ENCODE results near the gene NDUFA1.
"Not testable (repeated sequence)": the region's sequence is repeated elsewhere in the genome, so short reads cannot be mapped to it uniquely, and the experiment has no call there.

Gene NDUFA1

DNA sequence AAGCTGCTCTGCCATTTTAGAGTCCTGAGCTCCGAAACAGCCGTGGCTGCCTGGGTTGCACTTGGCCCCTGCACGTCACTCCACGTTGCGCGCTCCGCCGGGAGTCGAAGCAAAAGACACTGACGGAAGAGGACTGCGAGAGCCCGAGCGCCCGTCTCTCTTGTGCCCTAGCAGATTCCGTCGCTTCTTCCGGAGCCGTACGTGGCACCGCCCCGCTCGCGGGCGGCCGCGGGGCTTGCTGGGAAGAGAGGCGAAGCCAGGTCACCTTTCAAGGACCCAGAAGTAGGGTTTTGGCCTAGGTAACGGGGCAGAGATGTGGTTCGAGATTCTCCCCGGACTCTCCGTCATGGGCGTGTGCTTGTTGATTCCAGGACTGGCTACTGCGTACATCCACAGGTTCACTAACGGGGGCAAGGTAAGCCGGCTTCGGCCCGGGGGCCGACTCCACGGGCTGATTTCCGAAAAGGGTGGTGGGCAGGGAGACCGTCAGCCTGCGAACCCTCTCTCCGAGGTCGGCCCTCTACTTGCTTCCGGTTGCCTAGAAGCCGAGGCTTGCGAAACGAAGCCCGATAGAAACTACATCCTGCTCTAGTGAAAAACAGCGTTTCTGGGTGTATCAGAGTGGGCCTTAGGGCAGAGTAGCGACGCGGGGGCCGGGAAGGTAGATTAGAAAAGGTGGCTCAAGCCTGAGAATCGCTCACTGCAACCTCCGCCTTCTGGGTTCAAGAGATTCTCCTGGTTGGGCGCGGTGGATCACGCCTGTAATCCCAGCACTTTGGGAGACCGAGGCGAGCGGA is at the start of gene NDUFA1, which contains the start of gene RNF113A:
Gene NDUFA1, plus strand, starts transcription at position 234 of the 797 bp plus-strand sequence. Its CDS starts 80 bp downstream, at position 314.
Gene RNF113A, minus strand, starts transcription at position 135 of the 797 bp plus-strand sequence. Its CDS starts 120 bp downstream, at position 15.
- DNase-seq: peak; percentile 84

DNA sequence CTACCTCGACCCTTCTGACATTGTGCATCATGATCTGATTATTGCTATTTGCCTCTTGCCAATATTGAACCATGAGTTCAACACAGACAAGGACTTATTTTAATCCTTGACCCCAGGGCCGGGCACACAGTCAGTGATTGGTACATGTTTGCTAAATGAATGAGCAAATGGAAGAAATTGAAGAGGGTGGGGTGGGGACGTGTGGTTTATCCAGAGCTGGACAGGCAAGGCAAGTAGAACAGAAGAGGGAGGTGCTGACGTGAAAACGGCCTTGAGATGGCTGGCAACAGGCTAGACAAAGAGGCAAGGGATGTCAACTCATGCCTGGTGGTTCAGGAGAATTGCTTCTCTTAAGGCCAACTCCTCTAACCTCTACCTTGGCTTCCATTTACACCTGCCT is 47.4 kb upstream of the NDUFA1 start:
- not testable (repeated sequence) for DNase-seq

DNA sequence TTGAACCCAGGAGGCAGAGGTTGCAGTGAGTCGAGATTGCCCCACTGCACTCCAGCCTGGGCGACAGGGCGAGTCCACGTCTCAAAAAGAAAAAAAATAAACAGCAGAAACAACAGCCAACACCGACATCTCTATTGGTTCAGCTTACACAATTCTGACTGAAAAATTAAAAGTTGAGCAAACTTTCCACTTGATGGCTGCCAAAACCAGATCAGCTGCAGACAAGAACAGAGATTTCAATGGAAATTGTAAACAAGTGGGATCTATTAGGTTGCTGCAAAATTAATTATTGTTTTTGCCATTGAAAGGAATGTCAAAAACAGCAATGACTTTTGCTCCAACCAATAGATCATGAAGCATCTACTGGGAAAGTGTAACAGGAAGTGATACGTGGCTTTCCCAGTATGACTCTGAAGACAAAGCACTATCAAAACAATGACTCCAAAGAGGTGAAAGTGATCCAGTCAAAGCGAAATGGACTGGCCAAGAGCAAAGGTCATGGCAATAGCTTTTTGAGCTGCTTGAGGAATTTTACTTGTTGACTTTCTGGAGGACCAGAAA is 45.2 kb upstream of the NDUFA1 start:
- DNase-seq: no peak

DNA sequence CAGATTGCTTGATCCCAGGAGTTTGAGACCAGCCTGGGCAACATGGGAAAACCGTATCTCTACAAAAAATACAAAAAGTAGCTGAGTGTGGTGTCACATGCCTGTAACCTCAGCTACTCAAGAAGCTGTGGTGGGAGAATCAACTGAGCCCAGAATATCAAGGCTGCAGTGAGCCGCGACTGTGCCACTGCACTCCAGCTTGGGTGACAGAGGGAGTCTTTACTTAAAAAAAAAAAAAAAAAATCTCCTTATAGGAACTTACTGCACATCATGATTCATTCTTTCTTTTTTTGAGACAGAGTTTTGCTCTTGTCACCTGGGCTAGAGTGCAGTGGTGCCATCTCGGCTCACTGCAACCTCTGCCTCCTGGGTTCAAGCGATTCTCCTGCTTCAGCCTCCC is 43.2 kb upstream of the NDUFA1 start:
- no peak for DNase-seq

DNA sequence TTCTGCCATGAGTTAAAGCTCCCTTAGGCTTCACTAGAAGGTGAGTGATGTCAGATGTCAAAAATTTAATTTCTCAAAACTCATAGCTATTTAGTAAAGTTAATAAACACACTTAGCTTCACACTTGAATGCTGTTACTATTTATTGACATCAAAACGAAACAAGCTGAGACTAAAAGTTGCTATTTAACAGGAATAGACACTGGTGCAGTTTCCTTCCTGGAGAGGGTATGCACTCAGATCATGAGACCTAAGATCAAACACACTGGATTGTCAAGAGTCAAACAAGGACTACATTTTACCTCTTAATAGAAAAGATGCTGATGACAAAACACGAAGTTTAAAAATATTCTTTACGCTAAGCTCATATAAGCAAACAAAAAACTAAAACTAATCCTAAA is 37.7 kb upstream of the NDUFA1 start:
- DNase-seq: no peak

DNA sequence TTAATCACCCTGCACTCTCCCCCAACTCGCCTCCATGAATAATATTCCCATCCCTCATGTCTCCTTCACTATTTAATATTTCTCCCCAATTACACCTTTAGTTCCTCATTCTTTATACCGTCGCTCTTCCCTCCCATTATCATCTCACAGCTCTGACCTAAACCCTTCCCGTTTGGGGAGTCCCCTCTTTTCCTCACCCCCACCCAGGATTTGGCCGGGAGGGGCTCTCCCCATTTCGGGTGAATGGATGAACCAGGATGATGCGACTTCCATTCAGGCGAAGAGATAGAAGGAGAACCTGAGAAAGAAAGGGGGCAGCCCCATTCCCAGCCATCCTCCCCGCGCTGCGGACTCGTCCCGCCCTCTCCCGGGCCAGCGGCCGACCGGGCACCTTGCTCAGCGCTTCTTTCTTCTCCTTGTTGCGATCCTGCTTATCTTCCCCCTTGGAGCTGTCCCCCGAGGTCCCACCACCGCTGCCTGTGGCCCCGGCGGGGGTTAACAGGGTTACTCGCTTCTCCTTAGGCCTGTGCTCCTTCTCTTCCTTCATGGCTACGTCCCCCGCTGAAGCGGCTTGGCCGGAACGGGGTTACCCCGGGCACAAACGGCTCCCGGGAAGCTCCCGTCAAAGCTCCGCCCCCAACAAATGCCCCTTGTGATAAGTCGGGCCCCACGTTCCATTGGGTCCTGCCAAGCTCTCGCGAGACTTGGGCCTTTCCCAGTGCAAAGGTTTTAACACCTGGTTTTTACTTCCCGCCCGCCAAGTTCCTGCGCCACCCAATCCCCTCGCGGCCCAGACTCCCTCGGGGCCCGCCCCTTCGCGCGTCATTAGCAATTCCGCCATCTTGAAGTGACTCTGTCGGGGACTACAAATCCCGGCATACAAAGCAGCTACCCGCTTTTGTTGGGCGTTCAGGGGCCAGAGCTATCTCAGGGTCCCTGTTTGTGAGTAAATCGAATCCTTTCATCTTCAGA is 19.0 kb upstream of the NDUFA1 start, which contains the start of gene UPF3B:
Gene UPF3B, minus strand, starts transcription at position 582 of the 972 bp plus-strand sequence. Its CDS starts 35 bp downstream, at position 547.
- peak; percentile 95 for DNase-seq

DNA sequence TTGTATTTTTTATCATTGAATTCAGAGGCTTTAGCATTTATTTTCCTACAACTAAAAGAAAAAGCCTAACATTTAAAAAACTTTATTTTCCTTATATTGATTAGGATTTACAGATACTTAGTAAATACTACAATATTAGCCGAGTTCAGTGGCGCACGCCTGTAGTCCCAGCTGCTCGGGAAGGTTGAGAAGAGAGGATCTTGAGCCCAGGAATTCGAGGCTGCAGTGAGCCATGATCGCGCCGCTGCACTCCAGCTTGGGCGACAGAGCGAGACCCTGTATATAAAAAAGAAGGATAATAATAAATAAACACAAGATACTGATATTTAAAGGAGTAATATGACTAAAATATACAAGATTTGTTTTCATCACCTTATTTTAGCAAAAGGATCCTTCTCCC is 18.2 kb upstream of the NDUFA1 start:
- no peak for DNase-seq

DNA sequence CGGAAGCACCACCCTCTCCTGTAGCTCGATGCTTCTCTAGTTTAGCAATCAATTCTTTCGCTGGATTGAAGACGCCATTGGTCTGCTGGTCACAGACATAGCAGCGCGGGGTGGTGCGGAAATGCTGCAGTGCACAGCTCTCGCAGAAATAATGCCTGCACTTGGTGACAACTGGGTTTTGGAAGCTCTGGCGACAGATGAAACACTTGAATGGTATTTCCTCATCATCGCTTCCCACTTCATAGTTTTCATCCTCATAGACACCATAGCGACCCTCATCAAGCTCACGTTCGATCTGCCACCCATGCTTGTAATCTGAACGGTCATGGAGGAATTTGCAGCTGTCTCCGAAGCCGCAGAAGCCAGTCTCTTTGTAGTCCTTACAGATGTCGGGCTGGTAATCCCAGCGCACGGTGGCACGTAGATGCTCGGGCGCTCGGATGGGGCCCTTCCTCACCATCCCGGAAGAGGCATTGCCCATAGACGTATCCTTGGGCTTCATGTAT is 953 bp upstream of the NDUFA1 start:
- DNase-seq: peak; percentile 27

DNA sequence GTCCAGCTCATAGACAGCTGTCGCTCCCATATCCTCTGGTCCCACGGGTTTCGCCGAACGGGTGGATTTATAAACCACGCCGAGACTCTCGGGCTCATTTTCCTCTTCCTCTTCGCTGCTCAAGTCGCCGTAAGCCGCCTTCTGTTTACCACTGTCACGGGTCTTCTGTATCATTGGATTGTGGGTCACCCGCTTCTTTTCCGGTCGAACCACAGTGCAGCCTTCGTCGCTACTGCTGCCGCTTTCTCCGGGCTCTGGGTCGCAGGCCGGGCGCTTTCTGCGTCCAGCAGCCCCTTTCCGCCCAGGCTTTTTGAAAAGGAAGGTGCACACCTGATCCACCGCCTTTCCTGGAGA is 410 bp upstream of the NDUFA1 start:
- no peak for DNase-seq

DNA sequence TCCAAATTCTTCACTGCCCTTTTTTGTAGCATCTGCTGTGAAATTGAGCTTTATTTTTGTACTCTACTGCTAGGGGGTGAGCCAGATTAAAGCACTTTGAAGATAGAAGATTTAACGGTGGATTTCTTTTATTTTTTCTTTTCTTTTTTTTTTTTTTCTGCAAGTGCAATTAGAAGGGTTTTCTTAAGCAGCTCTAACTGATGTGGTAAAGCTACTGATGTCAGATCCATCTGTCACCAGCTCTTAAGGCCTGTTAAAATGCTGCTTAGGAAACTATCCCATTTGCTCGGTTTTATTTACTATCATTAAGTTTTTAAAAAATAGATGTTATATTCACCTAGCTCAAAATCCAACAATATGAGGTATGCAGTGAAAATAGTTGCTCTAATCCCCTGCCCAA is 7.1 kb downstream of the NDUFA1 start:
- no peak for DNase-seq

DNA sequence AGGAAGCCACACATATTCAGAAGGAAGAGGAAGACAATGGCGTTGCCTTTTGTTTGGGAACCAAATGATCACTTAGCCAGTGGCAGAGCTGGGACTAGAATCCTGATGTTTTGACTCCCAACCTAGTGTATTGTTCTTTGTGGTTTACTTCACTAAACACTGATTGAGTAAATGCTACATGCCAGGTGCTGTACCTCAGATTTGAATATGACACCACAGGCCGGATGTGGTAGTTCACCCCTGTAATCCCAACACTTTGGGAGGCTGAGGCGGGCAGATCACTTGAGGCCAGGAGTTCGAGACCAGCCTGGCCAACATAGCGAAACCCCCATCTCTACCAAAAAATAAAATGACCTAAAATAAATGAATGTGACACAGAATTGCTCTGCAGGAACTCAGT is 8.4 kb downstream of the NDUFA1 start:
- DNase-seq: no peak

DNA sequence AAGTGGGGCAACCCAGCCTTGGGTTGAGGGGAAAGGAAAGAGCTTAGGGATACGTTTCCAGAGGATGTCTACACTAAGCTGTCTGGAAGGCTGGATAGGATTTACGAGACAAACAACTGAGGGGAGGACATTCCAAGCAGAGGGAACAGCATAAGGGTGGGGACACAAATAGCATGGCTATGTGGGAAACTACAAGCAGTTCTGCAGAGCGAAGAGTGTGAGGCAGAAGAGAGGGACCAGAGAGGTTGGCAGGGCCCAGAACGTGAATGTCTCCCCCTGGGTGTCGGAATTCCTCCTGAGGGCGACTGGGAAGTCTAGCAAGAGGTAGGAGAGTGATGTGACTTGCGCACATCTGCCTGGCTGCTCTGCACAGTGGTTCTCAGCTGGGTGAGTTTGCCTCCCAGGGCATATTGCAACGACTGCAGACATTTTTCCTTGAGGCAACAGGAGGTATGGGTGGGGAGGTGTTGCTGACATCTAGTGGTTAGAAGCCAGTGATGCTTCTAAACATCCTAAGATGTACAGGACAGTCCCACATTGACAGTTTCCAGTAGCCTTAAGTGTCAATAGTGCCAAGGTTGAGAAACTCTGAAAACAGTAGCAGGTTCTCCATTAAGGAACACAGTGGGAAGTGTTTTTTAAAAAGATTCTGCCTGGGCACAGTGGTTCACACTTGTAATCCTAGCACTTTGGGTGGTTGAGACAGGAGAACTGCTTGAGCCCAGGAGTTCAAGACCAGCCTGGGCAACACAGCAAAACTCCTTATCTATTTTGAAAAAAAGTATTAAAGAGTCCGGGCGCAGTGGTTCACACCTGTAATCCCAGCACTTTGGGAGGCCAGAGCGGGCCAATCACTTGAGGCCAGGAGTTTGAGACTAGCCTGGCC is 9.2 kb downstream of the NDUFA1 start:
- no peak for DNase-seq

DNA sequence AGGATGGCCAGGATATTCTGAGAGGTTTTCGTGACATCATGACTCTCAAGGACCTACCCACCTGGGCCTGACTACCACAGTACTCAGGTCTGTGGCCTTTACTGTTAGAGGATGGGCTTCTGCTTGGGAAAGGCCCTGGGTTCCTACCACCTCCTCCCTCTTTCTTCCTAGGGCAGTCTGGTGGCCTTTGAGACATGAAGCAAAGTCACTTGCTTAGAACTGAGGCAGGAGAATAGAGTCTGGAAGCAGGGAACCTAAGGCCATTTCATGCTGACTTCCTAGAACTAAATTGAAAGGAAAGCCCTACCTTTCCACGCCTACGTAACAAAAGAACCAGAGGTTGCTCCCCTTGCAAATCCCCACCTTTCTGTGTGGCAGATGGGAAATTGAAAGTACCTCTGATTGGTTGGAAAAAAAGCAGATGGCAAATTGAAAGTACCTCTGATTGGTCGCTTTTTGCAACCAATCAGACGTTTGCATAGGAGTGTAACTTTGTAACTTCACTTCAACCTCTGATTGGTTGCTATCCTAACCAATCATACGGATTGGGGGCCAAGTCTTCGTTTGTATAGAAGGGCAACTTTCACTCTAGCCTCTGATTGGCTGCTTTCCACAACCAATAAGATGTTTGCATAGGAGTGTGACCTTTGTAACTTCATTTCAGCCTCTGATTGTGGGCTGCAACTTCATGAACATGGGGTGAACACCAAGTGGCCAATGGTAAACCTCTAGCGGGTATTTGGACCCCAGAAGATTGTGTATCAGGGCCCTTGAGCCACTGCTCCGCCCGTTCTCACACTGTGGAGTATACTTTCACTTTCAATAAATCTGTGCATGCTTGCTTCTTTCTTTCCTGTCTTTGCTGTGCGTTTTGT is 14.2 kb downstream of the NDUFA1 start:
- DNase-seq: no peak

DNA sequence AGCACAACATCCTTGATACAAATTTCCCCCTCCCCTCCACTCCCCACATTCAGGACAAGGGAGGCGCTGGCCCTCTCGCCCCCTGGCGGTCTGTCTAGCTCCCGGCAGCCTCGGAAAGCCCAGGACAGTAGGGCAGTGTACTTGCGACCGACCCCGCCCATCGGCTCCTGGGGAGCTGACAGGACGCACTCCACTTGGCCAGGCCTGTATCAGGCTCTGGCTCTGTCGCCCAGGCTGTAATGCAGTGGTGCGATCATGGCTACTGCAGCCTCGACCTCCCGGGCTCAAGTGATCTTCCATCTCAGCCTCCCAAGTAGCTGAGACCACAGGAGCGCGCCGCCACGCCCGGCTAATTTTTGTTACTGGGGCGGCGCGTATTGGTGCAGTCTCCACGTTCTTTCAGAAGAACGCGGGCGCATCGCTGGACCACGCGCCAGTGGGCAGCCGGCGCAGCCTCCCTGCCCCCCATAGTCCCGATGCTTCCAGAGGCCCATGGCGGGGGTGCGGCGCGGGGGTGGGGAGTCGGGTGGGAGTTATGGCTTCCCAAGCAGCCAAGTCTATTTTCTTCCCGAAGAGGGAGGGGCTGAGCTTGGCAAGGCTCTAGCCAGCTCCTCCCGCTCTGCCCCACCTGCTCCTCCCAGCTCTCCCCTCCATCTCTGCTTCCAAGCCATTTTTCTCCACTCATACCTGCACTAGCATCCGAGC is 16.2 kb downstream of the NDUFA1 start:
- peak; percentile 35 for DNase-seq

DNA sequence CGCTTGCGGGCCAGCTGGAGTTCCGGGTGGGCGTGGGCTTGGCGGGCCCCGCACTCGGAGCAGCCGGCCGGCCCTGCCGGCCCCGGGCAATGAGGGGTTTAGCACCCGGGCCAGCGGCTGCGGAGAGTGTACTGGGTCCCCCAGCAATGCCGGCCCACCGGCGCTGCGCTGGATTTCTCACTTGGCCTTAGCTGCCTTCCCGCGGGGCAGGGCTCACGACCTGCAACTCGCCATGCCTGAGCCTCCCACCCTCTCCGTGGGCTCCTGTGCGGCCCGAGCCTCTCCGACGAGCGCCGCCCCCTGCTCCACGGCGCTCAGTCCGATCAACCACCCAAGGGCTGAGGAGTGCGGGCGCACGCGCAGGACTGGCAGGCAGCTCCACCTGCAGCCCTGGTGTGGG is 19.0 kb downstream of the NDUFA1 start:
- DNase-seq: not testable (repeated sequence)

DNA sequence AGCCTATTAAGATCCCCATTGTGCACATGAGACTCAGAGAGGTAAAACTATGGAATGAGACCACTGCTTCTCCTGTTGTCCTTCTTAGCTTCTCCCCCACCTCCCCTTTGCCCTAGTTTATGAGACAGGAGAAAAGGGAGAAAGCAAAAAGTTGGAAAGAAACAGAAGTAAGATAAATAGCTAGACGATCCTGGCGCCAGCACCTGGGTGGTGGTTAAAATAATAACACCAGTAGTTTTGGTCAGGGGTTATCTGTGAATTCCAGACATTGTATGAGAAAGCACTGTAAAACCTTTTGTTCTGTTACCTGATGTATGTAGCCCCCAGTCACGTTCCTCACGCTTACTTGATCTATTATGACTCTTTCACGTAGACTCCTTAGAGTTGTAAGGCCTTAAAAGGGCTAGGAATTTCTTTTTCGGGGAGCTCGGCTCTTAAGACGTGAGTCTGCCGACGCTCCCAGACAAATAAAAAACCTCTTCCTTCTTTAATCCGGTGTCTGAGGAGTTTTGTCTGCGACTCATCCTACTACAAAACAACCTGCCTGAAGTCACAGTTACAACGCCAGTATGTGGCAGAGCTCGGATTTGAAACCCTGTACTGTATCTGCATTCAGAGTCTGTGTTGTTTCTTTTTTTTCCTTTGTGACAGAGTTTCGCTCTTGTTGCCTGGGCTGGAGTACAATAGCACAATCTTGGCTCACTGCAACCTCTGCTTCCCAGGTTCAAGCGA is 20.5 kb downstream of the NDUFA1 start:
- not testable (repeated sequence) for DNase-seq

DNA sequence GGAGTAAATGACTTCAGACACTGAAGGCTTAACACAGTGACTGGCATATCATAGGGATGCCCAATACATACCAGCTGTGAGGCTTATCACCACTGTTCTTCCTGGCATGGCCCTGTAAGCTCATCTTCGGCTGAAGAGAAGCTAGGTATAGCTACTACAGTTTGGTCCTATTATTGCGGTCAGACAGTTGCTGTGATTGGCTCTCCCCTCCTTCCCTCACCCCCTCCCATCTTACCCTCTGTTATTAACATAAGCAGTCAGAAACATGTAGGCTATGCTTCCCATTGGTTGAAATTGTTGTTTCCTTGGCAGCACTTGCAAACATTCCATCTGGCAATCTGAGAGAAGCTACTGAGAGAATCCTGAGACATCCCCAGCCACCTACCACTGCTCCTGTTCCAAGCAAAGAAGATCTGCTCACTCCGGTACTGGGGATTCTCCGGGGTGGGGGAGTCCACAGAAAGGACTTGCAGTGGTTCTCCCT is 24.3 kb downstream of the NDUFA1 start, which contains the start of gene AKAP14:
Gene AKAP14, plus strand, starts transcription at position 51 of the 484 bp plus-strand sequence. CDS start 7,331 bp downstream, outside the sequence.
- no peak for DNase-seq

DNA sequence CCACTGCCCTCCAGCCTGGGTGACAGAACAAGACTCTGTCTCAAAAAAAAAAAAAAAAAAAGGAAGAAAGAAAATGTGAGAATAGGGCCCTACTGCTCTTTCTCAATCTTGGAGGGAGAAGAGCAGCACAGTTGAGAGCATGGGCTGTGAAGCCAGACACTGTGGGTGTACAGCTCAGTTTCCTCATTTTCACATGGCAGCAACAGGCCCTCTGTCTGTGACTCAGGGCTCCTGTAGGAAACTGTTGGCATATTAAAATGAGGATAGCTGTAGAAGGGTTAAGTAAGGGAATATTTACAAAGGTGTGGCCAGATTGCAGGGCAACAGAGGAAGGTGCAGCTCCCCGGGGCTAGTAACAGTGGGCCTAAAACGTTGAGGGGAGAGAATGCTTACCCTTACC is 27.5 kb downstream of the NDUFA1 start:
- DNase-seq: no peak

DNA sequence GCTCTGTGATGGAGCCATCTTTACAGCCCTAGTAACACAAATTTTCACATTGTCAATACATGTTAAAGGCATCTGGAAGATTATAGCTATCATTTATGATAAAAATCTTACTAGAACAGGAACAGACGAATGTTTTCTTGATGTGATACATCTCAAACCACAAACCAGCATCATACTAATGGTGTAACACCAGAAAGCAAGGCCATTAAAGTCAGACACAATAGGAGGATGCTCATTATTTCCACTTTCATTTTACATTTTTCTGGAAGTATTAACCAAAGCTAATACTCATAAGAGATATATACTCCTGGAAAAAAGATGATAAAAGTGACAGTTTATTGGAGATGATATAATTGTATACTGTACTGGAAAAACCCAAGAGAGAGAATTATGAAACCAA is 29.3 kb downstream of the NDUFA1 start:
- no peak for DNase-seq
